DND-41 (cell line): ENCODE data around the gene CACNG3.

Experiments
- EZH2 ChIP-seq: IDR thresholded peaks from 3 replicates; pipeline ENCODE4 v1.6.1; 2012; ENCODE audit warnings: borderline replicate concordance, low read depth, mild to moderate bottlenecking, moderate library complexity, low read length, inconsistent platforms; ENCODE audit not compliant: severe bottlenecking
- TF ChIP-seq, protein P1 (sequence below): IDR thresholded peaks from 2 replicates; pipeline ENCODE4 v1.5.1; 2012; ENCODE audit warnings: borderline replicate concordance, low read length, moderate library complexity, mild to moderate bottlenecking; ENCODE audit not compliant: poor library complexity, severe bottlenecking; ENCODE audit errors: extremely low read depth

DNA sequence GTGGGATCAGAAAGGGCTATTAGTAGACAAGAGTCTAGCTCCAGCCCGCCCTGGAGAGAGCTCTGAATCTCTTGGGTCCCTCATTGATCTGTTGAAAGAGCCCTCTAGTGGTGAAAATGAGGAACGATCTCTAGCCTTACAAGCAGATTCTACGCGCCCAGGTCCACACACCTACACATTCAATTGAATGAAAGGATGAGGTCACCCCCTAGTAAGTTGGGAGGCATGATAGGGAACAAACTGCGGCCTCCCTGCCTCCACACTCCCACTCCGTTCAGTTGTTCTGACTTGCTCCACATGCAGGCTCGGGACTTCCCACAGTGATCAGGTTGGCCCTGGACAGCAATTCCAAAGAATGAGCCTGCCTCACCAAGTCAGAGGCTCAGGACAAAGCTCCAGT, 2.9 kb upstream of the CACNG3 start:
- TF ChIP-seq, protein P1, sequence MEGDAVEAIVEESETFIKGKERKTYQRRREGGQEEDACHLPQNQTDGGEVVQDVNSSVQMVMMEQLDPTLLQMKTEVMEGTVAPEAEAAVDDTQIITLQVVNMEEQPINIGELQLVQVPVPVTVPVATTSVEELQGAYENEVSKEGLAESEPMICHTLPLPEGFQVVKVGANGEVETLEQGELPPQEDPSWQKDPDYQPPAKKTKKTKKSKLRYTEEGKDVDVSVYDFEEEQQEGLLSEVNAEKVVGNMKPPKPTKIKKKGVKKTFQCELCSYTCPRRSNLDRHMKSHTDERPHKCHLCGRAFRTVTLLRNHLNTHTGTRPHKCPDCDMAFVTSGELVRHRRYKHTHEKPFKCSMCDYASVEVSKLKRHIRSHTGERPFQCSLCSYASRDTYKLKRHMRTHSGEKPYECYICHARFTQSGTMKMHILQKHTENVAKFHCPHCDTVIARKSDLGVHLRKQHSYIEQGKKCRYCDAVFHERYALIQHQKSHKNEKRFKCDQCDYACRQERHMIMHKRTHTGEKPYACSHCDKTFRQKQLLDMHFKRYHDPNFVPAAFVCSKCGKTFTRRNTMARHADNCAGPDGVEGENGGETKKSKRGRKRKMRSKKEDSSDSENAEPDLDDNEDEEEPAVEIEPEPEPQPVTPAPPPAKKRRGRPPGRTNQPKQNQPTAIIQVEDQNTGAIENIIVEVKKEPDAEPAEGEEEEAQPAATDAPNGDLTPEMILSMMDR = peak; percentile 83
- no peak for TF ChIP-seq EZH2
